GM23248 (cell line): ENCODE results near the gene SPATA12.

ENCODE experiments used
- EZH2 ChIP-seq: fragments of 200-600 bp; sonication (generic); IDR thresholded peaks from 2 replicates; pipeline ENCODE4 v1.6.1; 2018; ENCODE audit warnings: antibody characterized with exemption, mild to moderate bottlenecking; ENCODE audit not compliant: insufficient read depth, poor library complexity, severe bottlenecking
- EZH2phosphoT487 ChIP-seq: fragments of 200-600 bp; sonication (generic); IDR thresholded peaks from 2 replicates; pipeline ENCODE4 v1.6.1; 2018; ENCODE audit warnings: antibody characterized with exemption, moderate library complexity, mild to moderate bottlenecking, low read depth; ENCODE audit not compliant: insufficient read depth

- no peak for TF ChIP-seq EZH2
- TF ChIP-seq EZH2phosphoT487 = no peak
Observed at GRCh38 chr3:57078344-57078634, 17.8 kb downstream of the SPATA12 start.
